COLO829 (cell line): Measurements from ENCODE around the gene MORC4.

Source experiments
- DNase-seq: peaks from one replicate; pipeline ENCODE4 v3.0.0; 2012; ENCODE audit warnings: low spot score

Gene MORC4

DNA sequence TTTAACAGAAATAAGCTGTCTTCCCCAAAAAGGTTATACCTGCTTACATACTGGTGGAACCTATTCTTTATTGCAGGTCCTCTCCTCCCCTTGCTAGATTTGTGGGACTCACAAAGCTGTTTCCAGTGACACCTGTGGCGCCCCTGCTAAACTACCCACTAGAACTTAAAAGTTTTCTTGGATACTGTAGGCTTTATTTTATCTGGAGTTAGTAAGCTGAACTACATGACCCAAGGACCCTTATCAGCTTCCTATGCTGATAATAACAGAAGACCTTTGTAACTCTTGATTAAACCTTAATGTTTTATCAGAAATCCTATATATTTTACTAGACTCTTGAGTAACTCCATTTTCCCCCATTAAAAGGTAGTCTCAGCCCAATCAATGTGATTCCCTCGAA lies 47.5 kb downstream of the MORC4 start:
- no peak for DNase-seq

DNA sequence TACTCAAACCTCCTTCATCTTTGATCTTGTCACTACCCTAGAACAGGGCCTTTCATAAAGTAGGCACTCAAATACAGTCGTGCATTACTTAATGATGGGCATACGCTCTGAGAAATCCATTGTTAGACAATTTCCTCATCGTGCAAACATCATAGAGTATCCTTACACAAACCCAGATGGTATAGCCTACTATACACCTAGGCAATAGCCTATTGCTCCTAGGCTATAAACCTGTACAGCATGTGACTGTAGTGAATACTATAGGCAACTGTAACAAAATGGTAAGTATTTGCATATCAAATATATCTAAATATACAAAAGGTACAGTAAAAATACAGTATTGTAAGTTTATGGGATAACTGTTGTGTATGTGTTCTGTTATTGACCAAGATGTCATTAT lies 47.9 kb downstream of the MORC4 start:
- DNase-seq = no peak

DNA sequence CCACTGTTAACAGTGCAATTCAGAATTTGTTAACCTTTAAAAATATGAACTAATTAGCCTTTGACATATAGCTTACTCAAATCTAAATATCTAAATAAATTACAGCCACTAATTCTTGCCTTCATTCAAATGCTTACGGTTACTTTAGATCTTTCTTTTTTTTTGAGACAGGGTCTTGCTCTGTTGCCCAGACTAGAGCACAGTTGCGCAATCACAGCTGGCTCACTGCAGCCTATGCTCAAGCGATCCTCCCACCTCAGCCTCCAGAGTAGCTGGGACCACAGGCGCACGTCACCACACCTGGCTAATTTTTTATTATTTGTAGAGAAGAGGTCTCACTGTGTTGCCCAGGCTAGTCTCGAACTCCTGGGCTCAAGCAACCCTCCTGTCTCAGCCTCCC lies 48.8 kb downstream of the MORC4 start:
- DNase-seq = no peak

DNA sequence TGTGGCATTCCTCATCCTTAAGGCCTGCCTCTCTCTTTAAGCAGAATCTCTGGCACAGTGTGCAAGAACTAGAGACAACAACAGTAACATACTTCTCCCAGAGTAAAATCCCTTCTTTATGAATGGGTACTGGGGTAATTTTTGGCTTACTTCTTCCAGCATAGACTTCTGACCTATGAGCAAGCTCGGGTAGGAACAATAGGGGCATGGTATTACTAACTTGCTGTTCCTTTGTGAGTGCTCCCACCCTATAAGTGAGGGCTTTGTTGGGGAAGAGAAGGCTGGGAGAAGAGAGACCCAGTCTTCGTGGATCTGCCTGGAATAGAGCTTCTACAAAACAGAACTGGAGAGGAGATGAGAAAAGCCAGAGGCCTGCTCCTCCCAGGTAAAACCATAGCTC lies 49.6 kb downstream of the MORC4 start:
- DNase-seq = peak; percentile 56

DNA sequence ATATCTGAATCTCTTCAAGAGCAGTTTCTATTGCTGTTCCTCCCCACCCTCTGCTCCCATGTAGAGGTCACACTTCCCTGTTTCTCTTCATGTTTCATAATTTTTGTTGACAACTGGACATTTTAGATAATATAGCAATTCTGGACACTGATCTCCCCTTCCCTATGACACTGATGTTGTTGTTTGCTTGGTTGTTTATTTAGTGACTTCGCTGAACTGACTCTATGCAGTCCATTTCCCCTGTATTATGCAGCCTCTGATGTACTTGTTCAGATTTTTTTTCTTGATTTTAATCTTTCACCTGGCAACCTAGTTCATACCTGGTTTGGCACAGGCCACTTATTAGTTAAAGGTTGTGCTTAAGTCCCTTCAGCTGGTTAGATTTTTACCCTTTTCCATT lies 50.6 kb downstream of the MORC4 start:
- DNase-seq = no peak

DNA sequence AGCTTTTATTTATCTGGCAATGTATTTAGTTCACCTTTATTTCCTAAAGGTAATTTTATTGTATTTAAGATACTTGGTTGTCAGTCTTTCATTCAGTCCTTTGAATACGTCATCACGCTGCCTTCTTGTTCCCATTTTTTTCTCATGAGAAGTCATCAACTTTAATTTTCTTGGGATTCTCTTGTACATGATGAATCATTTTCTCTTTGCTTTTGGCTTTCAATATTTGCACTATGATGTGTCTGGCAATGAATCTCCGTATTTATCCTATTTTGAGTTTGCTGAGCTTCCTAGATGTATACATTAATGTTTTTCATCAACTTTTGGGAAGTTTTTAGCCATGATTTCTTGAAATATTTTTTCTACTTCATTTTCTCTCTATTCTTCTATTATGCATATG lies 51.4 kb downstream of the MORC4 start:
- DNase-seq = no peak

DNA sequence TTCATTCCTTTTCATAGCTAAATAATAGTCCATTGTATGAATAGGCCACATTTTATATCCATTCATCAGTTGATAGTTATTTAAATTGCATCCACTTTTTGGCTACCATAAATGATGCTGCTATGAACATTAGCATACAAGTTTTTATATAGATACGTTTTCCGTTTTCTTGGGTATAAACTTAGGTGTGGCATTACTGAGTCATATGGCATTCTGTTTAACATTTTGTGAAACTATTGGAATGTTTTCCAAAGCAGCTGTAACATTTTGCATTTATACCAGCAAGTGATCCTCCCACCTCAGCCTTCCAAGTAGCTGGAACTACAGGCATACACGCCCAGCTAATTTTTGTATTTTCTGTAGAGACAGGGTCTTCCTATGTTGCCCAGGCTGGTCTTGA lies 53.5 kb downstream of the MORC4 start:
- DNase-seq = no peak

DNA sequence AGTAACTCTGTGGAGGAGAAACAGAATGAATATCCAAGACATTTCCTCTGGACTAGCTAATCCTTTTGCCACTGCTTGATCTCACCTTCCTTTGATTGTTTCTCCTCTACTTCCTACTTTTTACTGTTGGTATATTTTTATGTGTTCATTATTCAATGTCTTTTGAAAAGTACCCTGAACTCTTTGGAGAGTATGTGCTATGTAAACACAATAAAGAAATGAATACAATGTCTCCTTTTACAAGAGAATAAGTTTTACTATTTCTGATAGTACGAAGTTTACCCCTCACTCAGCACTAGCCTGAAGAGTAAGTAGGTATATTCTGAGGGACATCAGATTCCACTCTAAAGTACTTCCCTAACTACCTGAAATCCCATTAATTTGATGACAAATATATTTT lies 59.9 kb downstream of the MORC4 start:
- no peak for DNase-seq

DNA sequence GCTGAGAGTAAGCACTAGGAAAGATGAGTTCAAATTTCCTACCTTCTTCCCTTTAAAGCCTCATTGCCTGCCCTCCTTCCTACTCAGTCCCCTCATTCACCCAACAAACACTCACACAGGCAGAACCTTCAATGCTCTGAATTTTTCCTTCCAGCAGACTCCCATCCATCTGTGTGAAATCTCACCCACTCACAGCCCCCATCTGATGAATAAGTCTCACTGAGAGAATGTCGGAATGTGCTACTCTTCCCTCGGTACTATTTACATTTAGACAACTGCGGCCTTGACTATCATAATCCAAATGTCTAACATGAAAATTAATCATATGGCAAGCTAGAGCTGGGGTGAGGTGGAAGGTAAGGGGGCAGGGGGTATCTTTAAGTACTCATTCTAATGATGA lies 60.4 kb downstream of the MORC4 start:
- no peak for DNase-seq

DNA sequence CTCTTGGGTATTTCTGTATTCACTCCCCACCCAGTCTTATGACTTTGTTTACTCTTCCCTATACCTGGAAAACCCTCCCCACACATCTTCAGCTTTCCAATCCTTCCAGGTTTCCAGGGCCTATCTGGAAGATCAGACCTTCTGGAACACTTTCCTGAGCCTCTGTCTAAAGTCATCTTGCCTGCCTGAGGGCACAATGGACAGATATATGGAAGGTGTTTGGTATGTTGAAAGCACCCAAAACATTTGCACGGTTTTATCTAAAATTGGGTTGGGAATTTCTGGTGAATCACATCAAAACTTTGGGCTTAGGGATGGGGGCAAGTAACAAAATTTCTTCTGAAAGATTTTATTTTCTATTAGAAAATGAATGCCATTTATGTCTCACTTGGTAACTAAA lies 63.8 kb downstream of the MORC4 start:
- DNase-seq = no peak

DNA sequence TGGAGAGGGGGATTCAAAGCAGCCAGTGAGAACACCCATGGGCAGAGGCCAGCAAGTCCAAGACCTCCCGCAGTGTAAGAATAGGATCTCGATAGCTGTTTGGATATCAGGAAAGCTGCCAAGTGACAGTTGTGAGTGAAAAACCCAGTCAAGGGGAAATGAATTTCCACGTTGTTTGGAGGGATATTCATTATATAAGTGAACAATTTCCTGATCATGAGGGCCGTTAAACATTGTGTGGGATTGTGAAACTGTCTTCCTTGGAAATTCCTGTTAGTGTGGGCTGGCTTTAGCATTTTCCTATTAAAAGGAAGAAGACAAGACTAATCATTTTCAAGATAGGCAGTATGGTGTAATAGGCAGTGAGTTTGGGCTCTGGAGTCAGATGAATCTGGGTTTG lies 64.8 kb downstream of the MORC4 start:
- DNase-seq = peak; percentile 6

DNA sequence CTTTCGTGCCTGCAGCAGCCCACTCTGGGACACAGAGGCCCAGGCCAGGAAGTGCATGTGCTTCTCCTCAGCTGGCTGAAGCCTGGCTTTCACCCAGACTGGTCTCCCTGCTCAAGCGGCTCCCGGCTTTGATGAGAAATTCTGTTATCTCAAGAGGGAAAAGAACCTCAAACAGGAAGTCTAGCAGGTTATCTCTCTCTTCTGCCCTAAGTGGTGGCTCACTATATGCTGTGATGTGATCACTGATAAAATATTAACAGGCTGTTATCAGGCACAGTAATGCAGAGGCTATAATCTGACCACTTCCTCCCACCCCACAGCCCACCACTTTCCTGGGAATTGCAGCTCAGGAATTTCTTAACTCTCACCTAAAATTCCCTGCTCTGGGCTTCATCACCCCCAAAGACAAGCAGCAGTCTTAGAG lies 66.5 kb downstream of the MORC4 start:
- peak; percentile 8 for DNase-seq

DNA sequence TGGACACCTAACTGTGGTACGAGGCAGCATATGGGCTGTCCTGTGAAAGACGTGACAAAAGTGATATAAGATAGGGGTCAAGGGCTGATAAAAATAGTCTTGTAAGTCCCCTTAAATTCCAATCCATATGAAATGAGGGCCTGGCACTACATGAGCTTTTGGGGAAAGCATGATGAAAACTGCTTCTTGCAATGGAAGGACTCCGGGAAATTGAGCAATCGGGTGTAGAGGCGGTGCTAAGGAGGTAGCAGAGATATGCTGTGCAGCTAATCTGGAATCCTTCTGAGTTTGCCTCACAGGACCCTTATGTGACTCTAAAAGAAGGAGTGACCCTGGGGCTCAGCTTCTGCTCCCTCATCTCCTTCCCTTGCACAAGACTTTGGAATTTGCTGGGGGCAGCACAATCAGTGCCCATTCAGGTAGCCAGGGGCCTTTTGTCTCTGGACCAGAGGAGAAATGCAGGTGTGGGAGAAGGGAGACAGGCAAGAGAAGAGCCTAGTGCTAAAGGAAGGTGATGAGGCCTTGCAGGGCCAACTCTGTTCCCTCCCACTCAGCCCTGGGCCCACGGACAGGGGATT lies 67.0 kb downstream of the MORC4 start:
- no peak for DNase-seq

DNA sequence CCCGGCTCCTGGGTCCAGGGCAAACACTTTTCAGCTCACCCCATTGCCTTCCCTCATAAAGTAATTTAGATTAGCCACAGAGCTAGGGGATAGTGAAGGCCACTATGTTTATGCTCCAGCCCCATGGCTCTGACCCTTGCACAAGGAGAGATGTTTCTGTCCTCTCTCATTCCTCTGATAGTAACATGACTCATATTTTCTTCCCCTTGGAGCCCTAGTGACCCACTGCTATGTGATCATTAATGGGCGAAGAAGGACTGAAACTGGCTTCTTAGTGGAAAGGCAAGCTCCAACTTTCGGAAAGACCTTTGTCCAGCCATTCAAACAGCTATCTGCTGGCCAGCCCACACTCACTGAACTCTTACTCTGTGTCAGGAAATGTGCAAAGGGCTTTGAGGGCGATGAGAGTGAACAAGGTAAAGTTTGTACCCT lies 67.5 kb downstream of the MORC4 start:
- no peak for DNase-seq

DNA sequence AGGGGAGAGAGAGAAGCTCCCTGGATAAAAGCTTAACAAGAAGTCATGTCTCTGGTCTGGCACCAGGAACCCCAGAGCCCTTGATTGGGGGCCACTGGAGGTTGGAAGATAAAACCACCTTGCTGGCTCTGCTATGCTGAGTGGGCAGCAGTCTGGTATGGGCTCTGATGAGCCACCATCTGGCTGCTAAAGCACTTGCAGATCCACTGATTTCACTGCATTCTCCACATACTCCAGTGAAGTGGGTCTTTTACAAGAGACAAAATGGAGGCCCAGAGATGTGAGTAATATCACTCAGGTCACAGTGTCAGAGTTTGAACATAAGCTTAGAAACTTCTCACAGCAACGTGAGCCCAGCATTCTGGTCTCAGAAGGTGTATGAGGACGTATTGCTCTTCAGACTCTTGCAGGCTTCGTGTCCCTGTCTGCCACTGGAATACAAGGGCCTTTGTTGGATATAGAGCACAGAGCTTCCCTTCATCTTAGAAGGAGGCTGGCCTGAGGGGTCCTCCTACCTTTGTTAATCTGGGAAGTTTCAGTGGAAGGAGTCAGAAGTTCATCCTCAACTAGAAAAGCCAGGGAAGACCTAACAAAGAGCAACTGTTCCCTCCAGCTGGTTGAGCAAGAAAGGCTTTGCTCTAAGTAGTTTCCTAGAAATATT lies 68.1 kb downstream of the MORC4 start:
- DNase-seq = peak; percentile 94

DNA sequence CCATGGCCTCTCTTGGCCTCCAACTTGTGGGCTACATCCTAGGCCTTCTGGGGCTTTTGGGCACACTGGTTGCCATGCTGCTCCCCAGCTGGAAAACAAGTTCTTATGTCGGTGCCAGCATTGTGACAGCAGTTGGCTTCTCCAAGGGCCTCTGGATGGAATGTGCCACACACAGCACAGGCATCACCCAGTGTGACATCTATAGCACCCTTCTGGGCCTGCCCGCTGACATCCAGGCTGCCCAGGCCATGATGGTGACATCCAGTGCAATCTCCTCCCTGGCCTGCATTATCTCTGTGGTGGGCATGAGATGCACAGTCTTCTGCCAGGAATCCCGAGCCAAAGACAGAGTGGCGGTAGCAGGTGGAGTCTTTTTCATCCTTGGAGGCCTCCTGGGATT lies 71.8 kb downstream of the MORC4 start:
- DNase-seq = no peak

DNA sequence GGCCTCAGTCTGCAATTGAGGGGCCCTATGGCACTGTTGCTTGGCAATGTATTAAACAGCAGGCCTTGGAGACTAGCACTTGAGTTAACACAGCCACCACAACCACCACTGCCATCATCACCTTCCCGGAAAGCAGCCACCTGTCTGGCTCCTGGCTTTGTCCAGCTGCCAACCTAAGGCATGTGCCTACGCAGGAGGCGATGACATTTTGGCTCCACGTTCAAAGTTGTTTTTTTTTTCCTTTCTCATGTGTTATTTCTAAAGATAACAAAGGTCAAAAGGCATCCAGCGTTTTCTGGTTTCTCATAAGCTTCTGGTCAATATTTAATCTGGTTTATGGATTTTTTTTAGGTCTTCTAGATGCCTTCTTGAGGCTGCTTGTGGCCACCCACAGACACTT lies 72.3 kb downstream of the MORC4 start:
- no peak for DNase-seq

DNA sequence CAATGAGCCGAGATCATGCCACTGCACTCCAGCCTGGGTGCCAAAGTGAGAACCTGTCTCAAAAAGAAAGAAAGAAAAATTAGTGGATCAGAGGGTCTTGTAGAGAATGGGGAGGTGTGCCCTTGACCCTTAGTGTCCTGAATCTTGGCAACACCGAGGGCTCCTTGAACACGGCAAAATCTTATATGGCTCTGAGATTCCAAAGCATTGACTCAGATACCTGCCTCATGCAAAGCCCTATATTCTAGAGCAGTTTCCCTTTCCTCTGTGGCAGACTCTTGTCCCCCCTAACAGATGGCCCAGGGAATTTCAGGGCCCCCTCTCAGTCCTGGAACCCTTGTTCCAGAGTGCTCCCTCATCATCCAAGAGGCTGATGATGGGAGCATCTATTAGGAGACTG lies 73.0 kb downstream of the MORC4 start:
- DNase-seq = no peak

DNA sequence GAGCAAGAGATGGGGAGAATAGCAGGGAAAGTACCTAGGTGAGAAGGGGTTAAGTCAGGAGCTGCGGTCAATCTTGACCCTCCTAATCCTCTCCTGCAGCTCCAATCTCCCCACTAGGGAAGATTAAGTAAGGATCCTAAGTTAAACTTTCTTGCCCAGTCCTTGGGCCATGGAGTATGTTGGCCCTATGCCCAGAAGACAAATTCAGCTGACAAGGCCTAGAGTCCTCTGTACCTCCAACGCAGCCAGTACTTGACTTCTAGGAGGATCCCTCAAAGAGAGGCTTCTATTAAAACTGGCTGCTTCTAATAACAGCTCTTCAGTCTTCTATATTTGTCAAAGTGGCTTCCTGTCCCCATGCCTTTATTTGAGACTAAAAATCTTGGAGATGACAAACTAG lies 78.4 kb downstream of the MORC4 start:
- DNase-seq = no peak

DNA sequence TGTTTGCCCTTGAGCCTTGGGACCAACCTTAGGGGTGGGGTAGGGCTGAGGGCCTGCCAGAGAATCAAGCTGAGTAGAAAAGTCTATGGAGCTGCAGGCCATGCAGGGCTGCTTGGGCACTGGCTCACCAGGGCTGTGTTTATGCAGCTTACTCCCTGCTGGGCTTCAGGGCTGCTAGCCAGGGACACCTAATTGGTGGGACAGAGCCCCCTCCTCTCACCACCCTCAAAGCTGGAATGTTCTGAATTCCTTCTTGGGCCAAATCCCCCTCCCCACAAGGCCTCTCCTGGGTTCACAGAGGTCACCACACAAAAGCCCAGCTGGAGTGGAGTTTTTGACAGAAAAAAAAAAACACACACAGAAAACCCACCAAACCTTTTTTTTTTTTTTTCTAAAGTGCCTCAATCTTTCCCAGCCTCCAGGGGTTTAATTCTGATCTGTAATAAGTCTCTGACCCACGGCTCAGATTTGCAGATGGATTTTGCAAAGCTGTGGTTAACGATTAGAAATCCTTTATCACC lies 80.0 kb downstream of the MORC4 start, which contains the start of gene CLDN2:
Gene CLDN2, plus strand, starts transcription at position 471 of the 521 bp plus-strand sequence. CDS start 7,827 bp downstream, outside the sequence.
- DNase-seq = no peak

DNA sequence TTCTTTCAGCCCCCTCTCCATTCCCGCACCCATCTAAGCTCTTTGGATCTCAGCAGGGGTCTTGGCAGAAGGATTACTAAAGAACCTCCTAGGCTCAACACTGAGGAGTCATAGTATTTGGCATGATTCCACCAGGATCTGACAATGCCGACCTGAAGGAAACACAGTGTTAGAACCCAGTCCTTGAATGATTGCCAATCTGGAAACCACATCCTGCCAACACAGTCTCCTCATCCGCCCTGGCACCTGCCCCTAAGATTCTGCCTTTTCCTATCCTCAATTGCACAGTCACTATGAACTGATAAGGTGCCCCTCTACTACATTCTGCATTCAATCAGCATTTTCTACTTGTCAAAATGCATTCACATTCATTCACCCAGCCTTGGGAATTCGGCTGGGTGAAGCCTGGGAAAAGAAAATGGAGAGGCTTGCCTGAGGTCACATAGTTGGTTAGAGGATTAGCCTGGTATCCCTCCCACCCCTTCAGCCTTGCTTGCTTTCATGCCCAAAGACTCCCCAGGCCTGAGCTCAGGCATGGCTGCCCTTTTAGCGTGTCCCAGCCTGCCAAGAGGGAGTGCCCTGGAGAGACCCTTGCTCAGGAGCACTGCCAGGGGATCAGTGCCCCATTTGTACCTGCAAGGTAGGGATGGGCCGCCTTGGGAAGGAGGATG lies 82.0 kb downstream of the MORC4 start:
- DNase-seq = peak; percentile 65

DNA sequence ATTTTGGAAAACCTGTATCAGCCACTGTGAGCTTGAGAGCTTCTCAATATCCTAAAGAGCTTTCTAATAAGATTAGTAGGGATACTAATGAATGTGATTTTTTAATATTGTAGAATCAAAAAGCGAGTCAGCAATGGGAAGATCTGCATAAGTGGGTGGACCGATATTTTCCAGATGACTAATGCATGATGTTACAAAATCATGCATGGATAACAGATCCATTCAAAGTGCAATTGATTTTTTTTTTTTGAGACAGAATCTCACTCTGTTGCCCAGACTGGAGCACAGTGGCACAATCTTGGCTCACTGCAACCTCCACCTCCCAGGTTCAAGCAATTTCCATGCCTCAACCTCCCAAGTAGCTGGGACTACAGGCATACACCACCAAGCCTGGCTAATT lies 87.1 kb downstream of the MORC4 start:
- DNase-seq = no peak

DNA sequence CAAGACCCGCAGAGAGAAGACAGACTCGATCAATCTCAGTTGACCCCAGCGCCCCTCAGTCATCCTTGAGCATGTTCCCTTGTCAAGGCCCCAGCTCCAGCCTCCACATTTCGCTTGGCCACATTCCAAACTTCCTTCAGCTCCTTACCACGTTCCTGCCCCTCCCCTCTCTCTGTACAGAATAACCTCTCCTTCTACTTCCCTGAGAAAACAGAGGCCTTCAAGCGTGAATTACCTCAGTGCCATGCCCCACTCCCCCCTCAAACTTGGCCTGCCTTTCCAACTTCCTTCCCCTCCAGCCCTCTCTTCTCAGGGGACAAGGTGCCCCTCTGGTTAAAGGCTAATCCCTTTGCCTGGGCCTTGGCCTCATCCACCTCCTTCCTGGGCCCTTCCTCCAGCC lies 93.7 kb downstream of the MORC4 start:
- DNase-seq = no peak
